SU-DHL-6 (cell line): ENCODE data around the gene TMEM240.

Experiments
- H2AFZ ChIP-seq: fragments of 200-600 bp; sonication (generic); 2 replicates; pipeline ENCODE4 v1.6.1; 2014; ENCODE audit warnings: low read depth, mild to moderate bottlenecking, moderate library complexity, mixed read lengths, antibody characterized with exemption, low read length; ENCODE audit not compliant: severe bottlenecking
- H3F3A ChIP-seq: fragments of 200-600 bp; shearing (Covaris generic); 2 replicates; pipeline ENCODE4 v1.6.0; 2016; ENCODE audit warnings: antibody characterized with exemption, mild to moderate bottlenecking; ENCODE audit not compliant: insufficient read depth
- H3K27ac ChIP-seq: fragments of 200-600 bp; sonication (generic); 2 replicates; pipeline ENCODE4 v1.5.1; 2016; ENCODE audit warnings: low read depth, mild to moderate bottlenecking, low read length, moderate library complexity, mixed read lengths
- H3K27me3 ChIP-seq: fragments of 200-600 bp; sonication (generic), shearing (Covaris generic); 2 replicates; pipeline ENCODE4 v1.6.0; 2014; ENCODE audit warnings: mild to moderate bottlenecking, low read length
- H3K36me3 ChIP-seq: fragments of 200-600 bp; sonication (generic); 2 replicates; pipeline ENCODE4 v1.6.1; 2014; ENCODE audit warnings: mild to moderate bottlenecking, low read length, mixed read lengths
- H3K4me2 ChIP-seq: fragments of 300-600, 200-600 bp; shearing (Covaris generic), sonication (generic); 2 replicates; pipeline ENCODE4 v1.6.0; 2014; ENCODE audit warnings: low read length, low read depth, mild to moderate bottlenecking; ENCODE audit not compliant: poor library complexity, severe bottlenecking
- H3K4me3 ChIP-seq: fragments of 200-600 bp; sonication (generic); 2 replicates; pipeline ENCODE4 v1.5.1; 2014; ENCODE audit warnings: antibody characterized with exemption, low read length, mild to moderate bottlenecking, mixed read lengths; ENCODE audit not compliant: insufficient read depth, poor library complexity, severe bottlenecking
- H3K79me2 ChIP-seq: fragments of 200-600 bp; sonication (generic); 2 replicates; pipeline ENCODE4 v1.6.1; 2014; ENCODE audit warnings: mild to moderate bottlenecking, low read length, moderate library complexity; ENCODE audit not compliant: insufficient read depth
- H3K9ac ChIP-seq: fragments of 200-600 bp; sonication (generic); 2 replicates; pipeline ENCODE4 v1.7.0; 2014; ENCODE audit warnings: mild to moderate bottlenecking, low read length
- H3K9me2 ChIP-seq: fragments of 200-600 bp; sonication (generic); replicated peaks from 2 replicates; pipeline ENCODE4 v1.6.1; 2014; ENCODE audit warnings: low read length; ENCODE audit not compliant: insufficient read depth
- H3K9me3 ChIP-seq: fragments of 200-600 bp; sonication (generic); 2 replicates; pipeline ENCODE4 v1.6.1; 2014; ENCODE audit warnings: low read length, mixed read lengths; ENCODE audit not compliant: insufficient read depth
- H4K20me1 ChIP-seq: fragments of 200-600 bp; sonication (generic); 2 replicates; pipeline ENCODE4 v1.6.1; 2014; ENCODE audit warnings: low read depth, mild to moderate bottlenecking, antibody characterized with exemption, low read length, moderate library complexity, mixed read lengths
- CTCF ChIP-seq: fragments of 200-600 bp; sonication (generic); IDR thresholded peaks from one replicate; pipeline ENCODE4 v1.5.1; 2017; ENCODE audit warnings: antibody characterized with exemption, mild to moderate bottlenecking, low read length, moderate library complexity; ENCODE audit not compliant: insufficient read depth, poor library complexity, severe bottlenecking
- EZH2phosphoT487 ChIP-seq: fragments of 200-600 bp; sonication (generic), shearing (Covaris generic); conservative IDR thresholded peaks from 2 replicates; pipeline ENCODE4 v1.6.1; 2018; ENCODE audit warnings: mild to moderate bottlenecking, antibody characterized with exemption, low read length, moderate library complexity, mixed read lengths

Gene TMEM240

DNA sequence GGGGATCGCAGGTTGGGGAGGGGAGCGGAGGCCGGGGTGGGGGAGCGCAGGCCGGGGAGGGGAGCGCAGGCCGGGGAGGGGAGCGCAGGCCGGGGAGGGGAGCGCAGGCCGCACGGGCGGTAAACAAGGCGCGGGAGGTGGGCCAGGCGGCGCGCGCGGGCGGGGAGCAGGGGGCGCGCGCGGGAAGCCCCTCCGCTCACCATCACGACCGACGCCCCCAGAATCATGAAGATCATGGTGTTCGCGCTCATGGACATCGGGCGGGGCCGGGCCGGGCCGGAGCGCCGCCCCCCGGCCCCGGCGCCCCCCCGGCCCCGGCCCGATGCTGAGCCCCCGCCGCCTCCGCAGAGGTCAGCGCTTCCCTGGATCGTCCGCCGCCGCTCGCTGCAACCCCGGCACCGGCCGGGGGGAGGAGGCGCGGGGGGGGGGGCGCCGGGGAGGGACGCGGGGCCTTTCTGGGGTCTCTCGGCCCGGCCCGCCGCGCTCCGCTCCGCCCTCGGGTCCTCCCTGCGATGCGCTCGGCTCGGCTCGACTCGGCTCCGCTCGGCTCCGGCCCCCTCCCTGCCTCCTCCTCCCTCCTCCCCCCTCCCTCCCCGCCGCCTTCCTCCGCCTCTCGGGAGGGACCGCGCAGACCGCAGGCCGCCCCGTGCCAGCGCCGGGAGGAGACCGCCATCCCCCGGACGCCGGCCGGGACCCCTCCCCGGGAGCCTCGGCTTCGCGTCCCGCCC, at the start of gene TMEM240:
Gene TMEM240 (minus strand): TSS at position 535 of the 728 bp plus-strand sequence. CDS start 278 bp downstream, at position 257.
- H4K20me1 ChIP-seq = no peaks in the 10 kb centered on the region; the same call in 1 of the 2 replicates
- no peak within 1 kb of the TSS for H3K4me3 ChIP-seq
- H3K27ac ChIP-seq = no peak within 1 kb of the TSS
- no peaks in the 10 kb centered on the region for H3K79me2 ChIP-seq
- H3K4me2 ChIP-seq = no peak within 1 kb of the TSS
- H3K9me3 ChIP-seq = no peaks in the 10 kb centered on the region
- no peak for TF ChIP-seq CTCF
- TF ChIP-seq EZH2phosphoT487 = no peak
- H3K36me3 ChIP-seq = no peaks in the 10 kb centered on the region
- H3K9ac ChIP-seq = no peak within 1 kb of the TSS
- no peaks in the 10 kb centered on the region for H3K9me2 ChIP-seq
- no peaks in the 10 kb centered on the region for H3K27me3 ChIP-seq
- H3F3A ChIP-seq = no peaks in the 10 kb centered on the region
- no peak within 1 kb of the TSS for H2AFZ ChIP-seq

DNA sequence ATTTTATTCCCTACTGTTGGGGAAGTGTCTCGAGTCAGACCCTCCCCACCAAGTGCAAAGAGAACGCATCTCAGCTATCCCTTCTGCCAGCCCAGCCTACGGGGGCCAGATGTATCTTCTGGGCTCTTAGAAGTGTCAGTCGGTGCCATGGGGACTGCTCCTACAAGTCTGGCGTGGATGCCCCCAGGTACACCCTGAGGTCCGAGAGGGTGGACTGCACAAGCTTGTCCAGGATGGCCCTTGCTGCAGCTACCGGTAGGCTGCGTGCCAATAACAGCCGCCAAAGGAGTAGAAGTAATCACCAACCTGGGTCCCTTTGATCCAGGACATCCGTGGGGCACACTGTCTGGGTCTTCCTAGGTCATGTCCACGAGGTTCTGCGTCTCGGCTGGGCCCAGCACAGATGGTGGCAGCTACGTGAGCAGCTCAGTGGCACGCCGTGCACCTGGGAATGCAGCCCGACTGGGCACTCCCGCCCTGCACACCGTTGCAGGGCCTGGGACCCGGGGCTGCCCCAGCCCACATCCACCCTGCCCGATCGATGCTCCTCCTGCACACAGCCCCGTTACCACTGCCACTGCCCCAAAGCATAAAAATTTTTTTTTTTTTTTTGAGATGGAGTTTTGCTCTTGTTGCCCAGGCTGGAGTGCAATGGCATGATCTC, 43.1 kb upstream of the TMEM240 start:
- H3K4me2 ChIP-seq = no peak overlapping the region
- H3K27ac ChIP-seq = no peak overlapping the region
- H3K27me3 ChIP-seq = no peaks in the 10 kb centered on the region
- H3K9ac ChIP-seq = no peak overlapping the region
- H3K9me2 ChIP-seq = no peaks in the 10 kb centered on the region
- H3K4me3 ChIP-seq = no peak overlapping the region
- no peak for TF ChIP-seq EZH2phosphoT487
- TF ChIP-seq CTCF = no peak
- no peaks in the 10 kb centered on the region for H3F3A ChIP-seq
- H3K36me3 ChIP-seq = no peaks in the 10 kb centered on the region
- no peaks in the 10 kb centered on the region for H4K20me1 ChIP-seq
- H3K9me3 ChIP-seq = no peaks in the 10 kb centered on the region
- H3K79me2 ChIP-seq = no peaks in the 10 kb centered on the region
- no peak overlapping the region for H2AFZ ChIP-seq

- TF ChIP-seq CTCF (no peak), EZH2phosphoT487 (no peak)
- H4K20me1 ChIP-seq = no peaks in the 10 kb centered on the region
- no peak overlapping the region for H3K4me3 ChIP-seq
- H3K9me3 ChIP-seq = no peaks in the 10 kb centered on the region
- no peaks in the 10 kb centered on the region for H3K36me3 ChIP-seq
- no peak overlapping the region for H3K27ac ChIP-seq
- H3K4me2 ChIP-seq = no peak overlapping the region
- H3F3A ChIP-seq = no peaks in the 10 kb centered on the region
- no peaks in the 10 kb centered on the region for H3K9me2 ChIP-seq
- H2AFZ ChIP-seq = no peak overlapping the region
- no peaks in the 10 kb centered on the region for H3K79me2 ChIP-seq
- no peaks in the 10 kb centered on the region for H3K27me3 ChIP-seq
- H3K9ac ChIP-seq = no peak overlapping the region
Observed at GRCh38 chr1:1582585-1583346, 42.3 kb upstream of the TMEM240 start.
